HEK293T (cell line): ENCODE data around the gene ATP2B2.

Experiments
- CTCF ChIA-PET: fragments of 350-600 bp; formaldehyde crosslinking; extraction: SDS; loops from one replicate; lab custom pipeline; 2021; ENCODE audit warnings: antibody characterized with exemption, inconsistent platforms; lab: Yijun Ruan, JAX
- POLR2A ChIA-PET: fragments of 350-600 bp; formaldehyde crosslinking; extraction: SDS; loops from one replicate; lab custom pipeline; 2020; ENCODE audit warnings: antibody characterized with exemption, inconsistent platforms; lab: Yijun Ruan, JAX
- DNase-seq: peaks from one replicate; pipeline ENCODE4 v3.0.0; 2012; ENCODE audit warnings: mixed read lengths; ENCODE audit errors: extremely low spot score
- ARNT ChIP-seq: fragments of 450-650 bp; IDR thresholded peaks from 2 replicates; pipeline ENCODE4 v1.6.1; 2017; ENCODE audit warnings: mild to moderate bottlenecking
- BHLHE40 ChIP-seq: fragments of 450-650 bp; IDR thresholded peaks from 2 replicates; pipeline ENCODE4 v1.6.1; 2016; ENCODE audit warnings: mild to moderate bottlenecking, moderate library complexity, borderline replicate concordance
- CTBP1 ChIP-seq: fragments of 450-650 bp; IDR thresholded peaks from 2 replicates; pipeline ENCODE4 v1.6.1; 2016; ENCODE audit warnings: borderline replicate concordance
- ELF4 ChIP-seq: fragments of 450-650 bp; IDR thresholded peaks from 2 replicates; pipeline ENCODE4 v1.6.1; 2017; ENCODE audit warnings: antibody characterized with exemption
- FOXA1 ChIP-seq: fragments of 450-650 bp; IDR thresholded peaks from 2 replicates; pipeline ENCODE4 v1.6.1; 2016; ENCODE audit warnings: mild to moderate bottlenecking
- FOXK2 ChIP-seq: fragments of 450-650 bp; IDR thresholded peaks from 2 replicates; pipeline ENCODE4 v1.6.1; 2016; ENCODE audit warnings: mild to moderate bottlenecking
- FOXM1 ChIP-seq: fragments of 450-650 bp; IDR thresholded peaks from 2 replicates; pipeline ENCODE4 v1.6.1; 2017; ENCODE audit warnings: mild to moderate bottlenecking, borderline replicate concordance
- HDGF ChIP-seq: fragments of 450-650 bp; IDR thresholded peaks from 2 replicates; pipeline ENCODE4 v1.6.1; 2017; ENCODE audit warnings: antibody characterized with exemption, borderline replicate concordance
- L3MBTL2 ChIP-seq: fragments of 450-650 bp; conservative IDR thresholded peaks from 2 replicates; pipeline ENCODE4 v1.6.1; 2016; ENCODE audit warnings: mild to moderate bottlenecking
- LEF1 ChIP-seq: fragments of 450-650 bp; IDR thresholded peaks from 2 replicates; pipeline ENCODE4 v1.6.1; 2017; ENCODE audit warnings: mild to moderate bottlenecking, borderline replicate concordance
- NFRKB ChIP-seq: fragments of 450-650 bp; IDR thresholded peaks from 2 replicates; pipeline ENCODE4 v1.6.1; 2016; ENCODE audit warnings: mild to moderate bottlenecking, moderate library complexity
- SP1 ChIP-seq: fragments of 450-650 bp; IDR thresholded peaks from 2 replicates; pipeline ENCODE4 v1.6.1; 2017
- SUZ12 ChIP-seq: fragments of 450-650 bp; IDR thresholded peaks from 2 replicates; pipeline ENCODE4 v1.6.1; 2016; ENCODE audit warnings: mild to moderate bottlenecking
- TARDBP ChIP-seq: fragments of 450-650 bp; IDR thresholded peaks from 2 replicates; pipeline ENCODE4 v1.6.1; 2016
- ZNF384 ChIP-seq: fragments of 450-650 bp; IDR thresholded peaks from 2 replicates; pipeline ENCODE4 v1.6.1; 2016
- TF ChIP-seq, protein P1 (sequence below): fragments of 450-650 bp; IDR thresholded peaks from 2 replicates; pipeline ENCODE4 v1.6.1; 2016

Gene ATP2B2

DNA sequence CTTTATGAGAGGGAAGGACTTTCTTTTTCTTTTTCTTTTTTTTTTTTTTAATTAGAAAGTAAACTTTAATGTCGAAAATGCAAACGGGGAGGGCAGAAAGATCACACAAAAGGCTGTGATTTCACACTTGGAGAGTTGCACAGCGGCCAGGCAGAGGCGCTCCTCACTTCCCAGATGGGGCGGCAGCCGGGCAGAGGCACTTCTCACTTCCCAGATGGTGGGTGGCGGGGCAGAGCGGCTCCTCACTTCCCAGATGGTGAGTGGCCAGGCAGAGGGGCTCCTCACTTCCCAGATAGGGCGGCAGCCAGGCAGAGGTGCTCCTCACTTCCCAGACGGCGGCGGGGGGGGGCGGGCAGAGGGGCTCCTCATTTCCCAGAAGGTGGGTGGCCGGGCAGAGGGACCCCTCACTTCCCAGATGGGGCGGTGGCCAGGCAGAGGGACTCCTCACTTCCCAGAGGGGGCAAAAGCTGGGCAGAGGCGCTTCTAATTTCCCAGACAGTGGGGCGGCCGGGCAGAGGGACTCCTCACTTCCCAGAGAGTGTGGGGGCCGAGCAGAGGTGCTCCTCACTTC is 88.6 kb downstream of the ATP2B2 start:
- POLR2A ChIA-PET, result no interaction called here
- CTCF ChIA-PET, result interaction anchor here (0.7 to 2.3 kb wide), 2 partner anchors 112 to 322 kb away, joined by 3 to 11 read pairs; no protein-coding TSS in a partner anchor
- TF ChIP-seq FOXK2 (no peak), NFRKB (no peak)
- DNase-seq, result no peak

DNA sequence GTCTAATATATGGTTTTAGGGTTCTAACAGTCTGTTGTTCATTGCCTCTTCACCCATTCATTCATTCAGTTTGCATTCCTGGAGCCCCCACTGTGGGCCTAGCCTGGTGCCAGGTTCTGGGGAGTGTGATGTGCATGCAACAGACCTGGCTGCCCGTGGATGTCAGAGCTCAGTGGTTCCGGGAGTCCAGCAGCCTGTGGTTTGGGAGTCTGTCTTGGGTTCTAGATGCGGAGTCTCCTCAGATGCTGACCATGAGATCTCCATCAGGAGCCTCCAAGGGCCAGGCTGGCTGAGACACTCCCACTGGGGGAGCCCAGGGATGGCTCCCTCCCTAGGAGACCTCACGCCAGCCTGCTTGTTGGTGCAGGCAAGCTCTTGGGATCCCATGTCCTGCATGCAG is 92.3 kb downstream of the ATP2B2 start:
- TF ChIP-seq, protein P1, sequence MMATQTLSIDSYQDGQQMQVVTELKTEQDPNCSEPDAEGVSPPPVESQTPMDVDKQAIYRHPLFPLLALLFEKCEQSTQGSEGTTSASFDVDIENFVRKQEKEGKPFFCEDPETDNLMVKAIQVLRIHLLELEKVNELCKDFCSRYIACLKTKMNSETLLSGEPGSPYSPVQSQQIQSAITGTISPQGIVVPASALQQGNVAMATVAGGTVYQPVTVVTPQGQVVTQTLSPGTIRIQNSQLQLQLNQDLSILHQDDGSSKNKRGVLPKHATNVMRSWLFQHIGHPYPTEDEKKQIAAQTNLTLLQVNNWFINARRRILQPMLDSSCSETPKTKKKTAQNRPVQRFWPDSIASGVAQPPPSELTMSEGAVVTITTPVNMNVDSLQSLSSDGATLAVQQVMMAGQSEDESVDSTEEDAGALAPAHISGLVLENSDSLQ, result no peak
- TF ChIP-seq SUZ12 (no peak), ARNT (no peak), BHLHE40 (no peak), TARDBP (no peak), ZNF384 (no peak), FOXM1 (no peak), FOXA1 (no peak), CTBP1 (no peak), FOXK2 (no peak), L3MBTL2 (no peak), HDGF (no peak), SP1 (no peak), LEF1 (no peak), NFRKB (no peak), ELF4 (no peak)
- POLR2A ChIA-PET, result no interaction called here
- CTCF ChIA-PET, result no interaction called here
- no peak for DNase-seq

DNA sequence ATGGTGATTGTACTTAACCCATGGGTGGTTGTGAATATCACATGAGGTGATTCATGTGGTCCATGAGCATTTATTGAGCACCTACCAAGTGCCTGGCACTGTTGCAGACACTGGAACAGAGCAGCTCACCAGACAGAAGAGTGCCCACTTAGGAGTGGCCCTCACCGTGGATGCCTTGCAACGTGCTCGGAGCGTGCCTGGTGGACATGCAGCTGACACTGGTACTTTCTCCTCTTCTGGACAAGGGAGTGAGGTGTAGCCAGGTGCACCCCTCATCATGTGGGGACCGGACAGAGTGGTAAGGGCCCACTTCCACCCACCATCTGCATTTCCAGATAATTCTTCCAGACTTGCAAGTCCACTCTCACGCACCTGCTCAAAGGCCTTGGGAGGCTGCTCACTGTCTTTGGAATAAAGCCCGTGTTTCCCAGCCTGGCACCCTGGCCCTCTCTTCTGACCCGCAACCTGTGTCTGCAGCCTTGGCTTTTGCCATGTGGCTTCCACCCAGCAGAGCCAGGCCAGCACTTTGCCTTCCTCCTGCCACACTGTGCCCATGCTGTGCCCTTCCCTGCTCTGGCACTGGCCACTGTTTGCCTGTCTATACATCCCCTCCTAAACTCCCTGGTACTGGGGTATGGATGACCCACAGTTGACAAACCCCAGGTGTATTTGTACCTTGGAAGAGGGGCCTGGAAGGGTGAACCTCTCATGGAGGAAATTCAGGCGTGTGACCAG is 93.6 kb downstream of the ATP2B2 start:
- CTCF ChIA-PET, result no interaction called here
- no peak for DNase-seq
- POLR2A ChIA-PET, result no interaction called here
- no peak for TF ChIP-seq CTBP1
- no peak for TF ChIP-seq ELF4
- no peak for TF ChIP-seq BHLHE40
- TF ChIP-seq LEF1, result no peak
- no peak for TF ChIP-seq SUZ12
- TF ChIP-seq NFRKB, result no peak
- no peak for TF ChIP-seq FOXK2
- TF ChIP-seq, protein P1, result no peak
- no peak for TF ChIP-seq SP1
- no peak for TF ChIP-seq ZNF384
- no peak for TF ChIP-seq TARDBP
- no peak for TF ChIP-seq ARNT

DNA sequence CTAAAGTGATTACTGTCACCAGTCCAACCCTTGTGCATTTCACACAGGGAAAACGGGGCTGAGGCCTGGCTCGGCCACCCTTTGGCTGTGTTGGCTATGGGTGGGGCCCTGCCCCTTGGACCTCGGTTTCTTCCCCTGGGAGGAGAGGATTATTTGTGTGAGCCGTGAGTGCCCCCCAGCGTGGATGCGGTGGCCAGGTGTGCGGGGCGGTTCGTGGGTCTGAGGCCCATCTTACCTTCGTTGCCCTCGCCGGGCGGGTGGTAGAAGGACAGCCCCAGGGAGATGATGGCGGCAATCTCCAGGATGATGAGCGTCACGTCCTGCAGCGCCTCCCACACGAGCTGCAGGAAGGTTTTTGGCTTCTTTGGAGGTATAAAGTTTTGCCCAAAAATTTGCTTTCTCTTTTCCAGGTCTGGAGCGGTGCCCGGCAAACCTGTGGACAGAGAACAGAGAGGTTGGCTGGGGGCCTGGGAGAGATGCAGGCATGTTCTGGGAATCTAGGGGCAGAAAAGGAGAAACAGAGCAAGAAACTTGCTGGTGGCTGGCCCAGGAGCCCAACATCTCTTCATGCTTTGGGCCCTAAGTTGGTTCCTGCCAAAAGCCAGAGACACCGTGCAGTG is 94.9 kb downstream of the ATP2B2 start:
- CTCF ChIA-PET, result no interaction called here
- TF ChIP-seq SUZ12 (no peak), ZNF384 (no peak), LEF1 (no peak), SP1 (no peak), FOXM1 (no peak), CTBP1 (no peak), NFRKB (no peak), L3MBTL2 (no peak), ELF4 (no peak), TARDBP (no peak), BHLHE40 (no peak), ARNT (no peak)
- POLR2A ChIA-PET, result no interaction called here
- DNase-seq, result no peak

DNA sequence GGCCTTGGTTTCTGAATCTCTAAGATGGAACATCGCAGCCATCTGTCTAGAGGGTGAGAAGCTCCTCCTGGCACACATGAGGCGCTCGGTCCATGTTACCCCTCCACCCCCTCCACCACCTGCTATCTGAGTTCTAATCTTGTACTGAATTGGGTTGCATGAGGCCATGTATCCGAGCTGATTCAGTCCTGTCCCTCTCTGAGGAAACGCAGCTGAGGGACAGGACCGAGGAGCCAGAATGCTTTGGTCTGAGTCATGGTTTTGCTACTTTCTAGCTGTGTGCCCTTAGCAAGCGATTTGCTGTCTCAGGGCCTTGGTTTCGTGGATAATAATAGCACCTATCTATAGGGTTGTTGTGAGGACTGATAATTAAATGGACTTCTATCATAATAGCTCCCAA is 96.7 kb downstream of the ATP2B2 start:
- no peak for DNase-seq
- POLR2A ChIA-PET, result no interaction called here
- CTCF ChIA-PET, result interaction anchor here (1.1 to 1.2 kb wide), 2 partner anchors 27 to 329 kb away, joined by 3 to 4 read pairs; no protein-coding TSS in a partner anchor
- TF ChIP-seq HDGF (no peak), CTBP1 (no peak), TARDBP (no peak), FOXA1 (no peak), L3MBTL2 (no peak), ELF4 (no peak)

DNA sequence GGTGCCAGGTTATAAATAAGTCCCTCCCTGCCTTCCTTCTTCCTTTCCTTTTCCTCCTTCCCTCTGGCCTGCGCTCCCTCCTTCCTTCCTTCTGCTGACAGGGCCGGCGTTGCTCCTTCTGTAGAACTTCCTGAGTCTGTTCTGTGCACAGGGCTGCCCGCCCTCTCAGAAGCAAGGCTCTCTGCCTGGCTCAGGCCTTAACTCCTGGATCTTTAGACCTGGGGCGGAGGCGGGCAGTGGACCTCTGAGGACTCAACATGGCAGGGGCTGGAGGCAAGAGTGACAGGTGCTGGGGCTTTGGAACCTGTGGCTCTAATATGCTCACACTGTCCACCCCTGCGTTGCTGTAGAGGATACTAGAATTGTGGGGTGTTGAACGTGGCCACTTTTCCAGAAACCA is 98.0 kb downstream of the ATP2B2 start:
- TF ChIP-seq HDGF, result no peak
- TF ChIP-seq L3MBTL2, result no peak
- no peak for TF ChIP-seq FOXA1
- no peak for TF ChIP-seq FOXK2
- TF ChIP-seq ARNT, result no peak
- TF ChIP-seq ELF4, result no peak
- TF ChIP-seq CTBP1, result no peak
- TF ChIP-seq, protein P1, result no peak
- ChIA-PET CTCF (no interaction called here), POLR2A (no interaction called here)
- DNase-seq, result no peak
